HCT116 (cell line): ENCODE data around the gene KXD1. TPM values are rescaled to one million over a fixed set of nuclear protein-coding genes. Genes with fewer than 3 reads are reported as not detected.

Experiments
- ATAC-seq: fragments of 200-7000 bp; cut with Tn5 transposase; 2 replicates; pipeline ENCODE4 v1.9.1; 2020; ENCODE audit warnings: mild to moderate bottlenecking, moderate library complexity
- BruUV-seq: library from RNA; stranded (reverse); fragments of 400-500 nt; replicated peaks from 2 replicates; lab custom pipeline; 2021; lab: Mats Ljungman, UMichigan
- CTCF ChIA-PET: fragments of 300-600 bp; sonication (Branson Sonifier 250); formaldehyde crosslinking; loops from one replicate; lab custom pipeline; 2021; ENCODE audit warnings: antibody characterized with exemption; lab: Charles Lee
- POLR2A ChIA-PET: fragments of 300-600, 350-600 bp; sonication (Branson Sonifier 250); formaldehyde crosslinking; loops from one replicate; lab custom pipeline; 2021; ENCODE audit warnings: antibody characterized with exemption; lab: Charles Lee
- RAD21 ChIA-PET, 2 experiments: fragments of 300-600 bp; sonication (Branson Sonifier 250); formaldehyde crosslinking; loops; one replicate each; lab custom pipeline; 2023; ENCODE audit warnings: low total read pairs in 2 of 2; ENCODE audit not compliant: uncharacterized antibody in 2 of 2, unreplicated experiment in 2 of 2, low non-redundant PET in 1 of 2; lab: Charles Lee
- DNase-seq: peaks from one replicate; pipeline ENCODE4 v3.0.0-alpha.2; 2010; ENCODE audit warnings: low read depth, low spot score
- H2AFZ ChIP-seq: fragments of 200-600 bp; shearing (Covaris generic), sonication (generic); 2 replicates; pipeline ENCODE4 v1.6.1; 2017; ENCODE audit warnings: low read depth, mixed run types, mixed read lengths, antibody characterized with exemption, low read length; ENCODE audit not compliant: poor library complexity, severe bottlenecking
- H3K27ac ChIP-seq: 2 replicates; pipeline ENCODE4 v1.5.1; 2012; ENCODE audit warnings: low read depth, low read length
- H3K27me3 ChIP-seq: fragments of 200-600 bp; sonication (generic); 2 replicates; pipeline ENCODE4 v1.6.1; 2016; ENCODE audit warnings: mixed run types, low read length, mixed read lengths; ENCODE audit not compliant: insufficient read depth
- H3K36me3 ChIP-seq, 2 experiments: fragments of 200-500 bp in 1 of 2; fragments of 200-600 bp in 1 of 2; sonication (Bioruptor generic) in 1 of 2; sonication (generic) in 1 of 2; 2 replicates each; pipeline versions ENCODE4 v1.5.1 to v1.6.1; 2014 to 2016; ENCODE audit warnings: low read length in 2 of 2, inconsistent platforms in 1 of 2, mixed read lengths in 1 of 2, mixed run types in 1 of 2; ENCODE audit not compliant: insufficient read depth in 2 of 2, control insufficient read depth in 1 of 2
- H3K4me1 ChIP-seq, 2 experiments: fragments of 200-600 bp in 1 of 2; sonication (generic) in 1 of 2; 2 replicates each; pipeline versions ENCODE4 v1.5.1 to v1.6.1; 2012 to 2017; ENCODE audit warnings: low read length in 2 of 2, inconsistent platforms in 1 of 2, mild to moderate bottlenecking in 1 of 2, mixed read lengths in 1 of 2, mixed run types in 1 of 2, moderate library complexity in 1 of 2; ENCODE audit not compliant: insufficient read depth in 2 of 2, control insufficient read depth in 1 of 2
- H3K4me2 ChIP-seq: fragments of 200-600 bp; sonication (generic); 2 replicates; pipeline ENCODE4 v1.6.1; 2017; ENCODE audit warnings: mixed run types, low read length, mixed read lengths
- H3K4me3 ChIP-seq, 2 experiments: fragments of 200-600 bp in 1 of 2; sonication (generic) in 1 of 2; replicated peaks in 1 of 2; 2 replicates each; pipeline ENCODE4 v1.5.1; 2011 to 2016; ENCODE audit warnings: low read length in 2 of 2, control low read depth in 1 of 2, low read depth in 1 of 2, mild to moderate bottlenecking in 1 of 2, mixed read lengths in 1 of 2, mixed run types in 1 of 2
- H3K79me2 ChIP-seq: fragments of 200-600 bp; sonication (generic); 2 replicates; pipeline ENCODE4 v1.6.1; 2017; ENCODE audit warnings: mild to moderate bottlenecking, mixed run types, low read length, moderate library complexity, mixed read lengths; ENCODE audit not compliant: insufficient read depth
- H3K9ac ChIP-seq: fragments of 200-600 bp; sonication (generic); 2 replicates; pipeline ENCODE4 v1.6.1; 2016; ENCODE audit warnings: low read length, mixed read lengths
- H3K9me2 ChIP-seq: fragments of 200-600 bp; sonication (generic), shearing (Covaris generic); 2 replicates; pipeline ENCODE4 v1.6.1; 2017; ENCODE audit warnings: mixed run types, mild to moderate bottlenecking, moderate library complexity; ENCODE audit not compliant: insufficient read depth
- H3K9me3 ChIP-seq, 2 experiments: fragments of 200-500 bp in 1 of 2; fragments of 200-600 bp in 1 of 2; sonication (Bioruptor generic) in 1 of 2; sonication (generic) in 1 of 2; 2 replicates each; pipeline ENCODE4 v1.6.1; 2014 to 2017; ENCODE audit warnings: low read length in 2 of 2, mixed read lengths in 2 of 2, inconsistent platforms in 1 of 2, low read depth in 1 of 2, mild to moderate bottlenecking in 1 of 2, mixed run types in 1 of 2, moderate library complexity in 1 of 2; ENCODE audit not compliant: control insufficient read depth in 1 of 2, insufficient read depth in 1 of 2
- H4K20me1 ChIP-seq: fragments of 200-600 bp; sonication (generic), shearing (Covaris generic); 2 replicates; pipeline ENCODE4 v1.6.1; 2017; ENCODE audit warnings: mixed run types, mild to moderate bottlenecking, moderate library complexity; ENCODE audit not compliant: insufficient read depth
- ATF3 ChIP-seq: IDR thresholded peaks from 2 replicates; pipeline ENCODE4 v1.6.1; 2012
- CBX3 ChIP-seq: IDR thresholded peaks from 2 replicates; pipeline ENCODE4 v1.6.1; 2012; ENCODE audit warnings: low read depth
- CEBPB ChIP-seq: IDR thresholded peaks from 2 replicates; pipeline ENCODE4 v1.6.1; 2012; ENCODE audit warnings: low read depth
- CTCF ChIP-seq, 3 experiments: fragments of 200-600 bp in 1 of 3; sonication (generic) in 1 of 3; IDR thresholded peaks in 2 of 3; conservative IDR thresholded peaks in 1 of 3; 2 replicates each; pipeline ENCODE4 v1.5.1; 2012 to 2017; ENCODE audit warnings: low read depth in 2 of 3, low read length in 2 of 3, antibody characterized with exemption in 1 of 3, borderline replicate concordance in 1 of 3, control low read depth in 1 of 3, mild to moderate bottlenecking in 1 of 3, mixed read lengths in 1 of 3, mixed run types in 1 of 3, moderate library complexity in 1 of 3; ENCODE audit not compliant: insufficient read depth in 1 of 3
- EGR1 ChIP-seq: IDR thresholded peaks from 2 replicates; pipeline ENCODE4 v1.6.1; 2012; ENCODE audit warnings: low read depth
- ELF1 ChIP-seq: IDR thresholded peaks from 2 replicates; pipeline ENCODE4 v1.6.1; 2012; ENCODE audit warnings: low read depth, borderline replicate concordance
- EZH2 ChIP-seq: fragments of 200-600 bp; sonication (generic); IDR thresholded peaks from 2 replicates; pipeline ENCODE4 v1.6.1; 2017; ENCODE audit warnings: antibody characterized with exemption, mixed run types
- EZH2phosphoT487 ChIP-seq: fragments of 200-600 bp; IDR thresholded peaks from 2 replicates; pipeline ENCODE4 v1.6.1; 2018; ENCODE audit warnings: antibody characterized with exemption, borderline replicate concordance
- FOSL1 ChIP-seq: IDR thresholded peaks from 2 replicates; pipeline ENCODE4 v1.6.1; 2012; ENCODE audit warnings: low read depth
- JUND ChIP-seq: IDR thresholded peaks from 2 replicates; pipeline ENCODE4 v1.6.1; 2012
- MAX ChIP-seq: IDR thresholded peaks from 2 replicates; pipeline ENCODE4 v1.6.1; 2012
- POLR2A ChIP-seq: IDR thresholded peaks from 2 replicates; pipeline ENCODE4 v1.7.0; 2011; ENCODE audit warnings: borderline replicate concordance; ENCODE audit not compliant: insufficient read depth, insufficient read length; ENCODE audit errors: extremely low read depth
- POLR2AphosphoS5 ChIP-seq: IDR thresholded peaks from 2 replicates; pipeline ENCODE4 v1.6.1; 2011; ENCODE audit warnings: mild to moderate bottlenecking, low read depth, low read length, moderate library complexity
- RAD21 ChIP-seq: IDR thresholded peaks from 2 replicates; pipeline ENCODE4 v1.6.1; 2012; ENCODE audit warnings: low read depth, mild to moderate bottlenecking
- REST ChIP-seq: IDR thresholded peaks from 2 replicates; pipeline ENCODE4 v1.6.1; 2012; ENCODE audit warnings: low read depth
- SIN3A ChIP-seq: IDR thresholded peaks from 2 replicates; pipeline ENCODE4 v1.6.1; 2012; ENCODE audit warnings: low read depth
- SP1 ChIP-seq: IDR thresholded peaks from 2 replicates; pipeline ENCODE4 v1.6.1; 2012; ENCODE audit warnings: low read depth
- TCF7L2 ChIP-seq: IDR thresholded peaks from 2 replicates; pipeline ENCODE4 v1.7.0; 2011; ENCODE audit warnings: borderline replicate concordance, inconsistent platforms; ENCODE audit not compliant: insufficient read depth, insufficient read length; ENCODE audit errors: extremely low read depth
- YY1 ChIP-seq: IDR thresholded peaks from 2 replicates; pipeline ENCODE4 v1.6.1; 2011; ENCODE audit warnings: low read length, low read depth, moderate library complexity, mild to moderate bottlenecking; ENCODE audit not compliant: insufficient replicate concordance; ENCODE audit errors: extremely low read depth
- ZFX ChIP-seq: fragments of 450-650 bp; IDR thresholded peaks from 2 replicates; pipeline ENCODE4 v1.6.1; 2017
- ZNF274 ChIP-seq: fragments of 200-500 bp; sonication (Bioruptor generic); IDR thresholded peaks from 2 replicates; pipeline ENCODE4 v1.6.1; 2014; ENCODE audit warnings: mild to moderate bottlenecking, low read depth, low read length, inconsistent platforms
- intact Hi-C: fragments of 100-400 bp; cut with micrococcal nuclease; formaldehyde crosslinking; loops from 2 replicates; pipeline ENCODE4 v1.10.0; 2022
- total RNA-seq: library from RNA; stranded (reverse); gene quantifications from one replicate; pipeline ENCODE4 v1.2.1, GENCODE V29; 2021; ENCODE audit not compliant: unreplicated experiment

Gene KXD1
- total RNA-seq, 1 experiment from 2014 or later: 139 TPM

- CTCF ChIA-PET: interaction anchor here (0.6 to 2.6 kb wide), 10 partner anchors 9 to 69 kb away, joined by 3 to 12 read pairs (median 4); partner anchors contain the start of gene UBA52
- ATAC-seq (peak; percentile 34), DNase-seq (peak; percentile 62)
- Histone ChIP-seq H3K27me3 (no peaks in the 10 kb centered on the region), H3K79me2 (peaks cover 65% of the 10 kb centered on the region), H3K9me2 (no peaks in the 10 kb centered on the region), H3K4me3 (peak overlapping the region; percentile 92 to 94), H3K4me2 (peak overlapping the region; percentile 80), H4K20me1 (0 out of 2 replicates have a peak, but pooled peaks cover 2% of the 10 kb centered on the region), H3K4me1 (peaks cover 16 to 35% of the 10 kb centered on the region in 2 experiments), H3K9me3 (no peaks in the 10 kb centered on the region), H3K36me3 (no peaks in the 10 kb centered on the region; a peak in 1 of 4 replicates), H3K9ac (peak overlapping the region; percentile 98), H2AFZ (no peak overlapping the region), H3K27ac (peak overlapping the region; percentile 95)
- POLR2A ChIA-PET: interaction anchor here (0.6 to 3.5 kb wide), 6 partner anchors 9 to 52 kb away, joined by 3 to 15 read pairs (median 4); partner anchors contain the start of genes KXD1 and UBA52
- intact Hi-C loops: loop anchor here (1.0 to 2.0 kb wide), 2 partner anchors 51 to 70 kb away; partner anchors contain the start of gene UBA52
- RAD21 ChIA-PET: interaction anchor here in 1 of 2 experiments (0.7 kb wide), 1 partner anchor 15 kb away, joined by 3 read pairs; no protein-coding TSS in a partner anchor
- BruUV-seq: no TSS peak
- peak; percentile 3 for TF ChIP-seq YY1
- TF ChIP-seq ELF1: no peak
- no peak for TF ChIP-seq FOSL1
- peak; percentile 60 to 91 (median 78); a peak in 5 of 6 replicates for TF ChIP-seq CTCF (IDR thresholded peaks at IDR 0.05 in 2 of 3, conservative IDR thresholded peaks at IDR 0.05 in 1 of 3; ENCODE audit: borderline replicate concordance in 1 of 3, insufficient read depth in 1 of 3, low read depth in 2 of 3, low read length in 2 of 3)
- no peak for TF ChIP-seq ZFX
- TF ChIP-seq CBX3: no peak
- no peak for TF ChIP-seq CEBPB
- TF ChIP-seq MAX: peak; percentile 41; the same call in 1 of the 2 replicates
- TF ChIP-seq REST: no peak
- TF ChIP-seq SIN3A: no peak; the same call in 1 of the 2 replicates
- no peak for TF ChIP-seq TCF7L2
- TF ChIP-seq JUND: no peak
- peak; percentile 63 for TF ChIP-seq RAD21
- TF ChIP-seq EGR1: 0 out of 2 replicates have a peak, but pooled peaks have one; percentile 43
- no peak for TF ChIP-seq EZH2
- TF ChIP-seq POLR2A: no peak
- TF ChIP-seq ATF3: no peak
- TF ChIP-seq EZH2phosphoT487: no peak
- no peak; the same call in 1 of the 2 replicates for TF ChIP-seq SP1
- TF ChIP-seq ZNF274: no peak
- peak; percentile 65 for TF ChIP-seq POLR2AphosphoS5
Measured at GRCh38 chr19:18519962-18520847, 37.5 kb upstream of the KXD1 start.
